ENCODE measurements around the gene KMT5B.

The KMT5B gene

DNA sequence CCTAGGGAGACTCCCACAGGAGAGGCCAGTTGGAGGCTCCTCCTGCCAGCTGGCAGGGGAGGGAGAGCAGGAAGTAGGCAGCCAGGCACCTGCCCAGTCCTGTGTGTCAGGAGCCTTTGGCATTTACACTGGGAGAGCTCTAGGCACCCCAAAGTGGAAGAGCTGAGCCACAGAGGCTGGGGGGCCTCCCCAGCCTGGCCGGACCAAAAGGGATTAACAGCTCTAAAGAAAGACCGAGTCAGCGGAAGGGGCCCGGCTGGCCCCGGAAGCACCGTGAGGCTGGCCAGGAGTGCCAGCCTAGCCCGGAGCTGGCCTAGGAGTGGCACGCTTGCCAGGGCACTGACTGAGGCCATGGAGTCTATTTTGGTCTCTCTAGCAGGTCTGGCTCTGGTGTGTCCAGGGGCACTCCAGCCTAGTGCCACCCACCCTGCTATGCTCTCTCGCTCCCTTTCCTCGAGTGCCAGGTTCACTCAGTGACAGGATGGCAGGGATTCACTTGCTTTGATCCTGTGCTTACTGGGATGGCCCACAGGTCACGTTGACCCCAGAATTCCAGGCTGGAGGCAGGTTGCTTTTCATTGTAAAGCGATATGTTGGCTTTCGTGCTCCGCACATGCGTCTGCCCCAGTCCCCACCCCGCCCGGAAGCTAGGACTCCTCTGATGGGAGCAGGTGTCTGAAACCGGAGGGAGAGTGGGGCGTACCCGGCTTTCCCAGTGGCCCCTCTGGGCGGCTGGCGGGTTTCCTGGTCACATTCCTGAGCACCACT lies 3.3 kb upstream of the KMT5B start:
- no peak for DNase-seq (ENCODE audit: low read depth, low spot score)
- TF ChIP-seq, protein P1, sequence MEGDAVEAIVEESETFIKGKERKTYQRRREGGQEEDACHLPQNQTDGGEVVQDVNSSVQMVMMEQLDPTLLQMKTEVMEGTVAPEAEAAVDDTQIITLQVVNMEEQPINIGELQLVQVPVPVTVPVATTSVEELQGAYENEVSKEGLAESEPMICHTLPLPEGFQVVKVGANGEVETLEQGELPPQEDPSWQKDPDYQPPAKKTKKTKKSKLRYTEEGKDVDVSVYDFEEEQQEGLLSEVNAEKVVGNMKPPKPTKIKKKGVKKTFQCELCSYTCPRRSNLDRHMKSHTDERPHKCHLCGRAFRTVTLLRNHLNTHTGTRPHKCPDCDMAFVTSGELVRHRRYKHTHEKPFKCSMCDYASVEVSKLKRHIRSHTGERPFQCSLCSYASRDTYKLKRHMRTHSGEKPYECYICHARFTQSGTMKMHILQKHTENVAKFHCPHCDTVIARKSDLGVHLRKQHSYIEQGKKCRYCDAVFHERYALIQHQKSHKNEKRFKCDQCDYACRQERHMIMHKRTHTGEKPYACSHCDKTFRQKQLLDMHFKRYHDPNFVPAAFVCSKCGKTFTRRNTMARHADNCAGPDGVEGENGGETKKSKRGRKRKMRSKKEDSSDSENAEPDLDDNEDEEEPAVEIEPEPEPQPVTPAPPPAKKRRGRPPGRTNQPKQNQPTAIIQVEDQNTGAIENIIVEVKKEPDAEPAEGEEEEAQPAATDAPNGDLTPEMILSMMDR (IDR thresholded peaks at IDR 0.05; ENCODE audit: low read depth, low read length): no peak
- no peak overlapping the region for H3K4me3 ChIP-seq (ENCODE audit: low read depth, low read length)
- in situ Hi-C loops (cut with HindIII; ENCODE audit: low sequenced_read_pairs): no loop called here

DNA sequence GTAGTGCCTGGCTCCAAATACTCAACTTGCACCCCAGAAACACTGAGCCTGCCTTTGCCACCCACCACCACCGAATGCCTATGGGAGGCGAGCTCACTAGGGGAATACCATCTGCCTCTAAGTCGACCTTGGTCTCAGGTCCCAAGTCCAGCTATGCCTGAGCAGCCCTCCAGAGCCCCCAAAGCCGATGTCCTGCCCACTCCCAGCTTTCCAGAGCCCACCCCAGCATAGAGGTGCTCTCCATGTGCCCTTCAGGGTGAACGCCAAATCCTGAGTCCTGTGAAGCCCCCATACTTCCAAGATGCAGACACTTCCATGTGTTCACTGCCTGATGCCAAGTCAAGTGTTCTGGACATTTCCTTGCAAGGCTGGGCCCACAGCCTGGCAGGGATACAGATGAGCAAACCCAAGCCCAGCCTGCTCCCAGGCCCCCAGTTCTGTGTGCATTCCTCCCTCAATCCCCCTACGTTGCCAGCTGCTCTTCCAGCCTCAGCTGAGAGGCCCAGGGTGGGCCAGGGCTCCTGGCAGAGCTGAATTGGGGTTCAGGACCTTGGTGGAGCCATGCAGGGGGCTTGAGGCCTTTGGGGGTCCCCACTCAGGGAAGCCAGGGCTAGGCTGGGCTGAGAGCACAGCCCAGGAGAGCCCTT lies 2.6 kb upstream of the KMT5B start:
- in situ Hi-C loops (cut with HindIII; ENCODE audit: low sequenced_read_pairs): no loop called here
- TF ChIP-seq, protein P1 (IDR thresholded peaks at IDR 0.05; ENCODE audit: low read depth, low read length): no peak
- DNase-seq (ENCODE audit: low read depth, low spot score): no peak
- H3K4me3 ChIP-seq (ENCODE audit: low read depth, low read length): no peak overlapping the region

- no peak overlapping the region for H3K4me3 ChIP-seq (ENCODE audit: low read depth, low read length)
- TF ChIP-seq, protein P1 (IDR thresholded peaks at IDR 0.05; ENCODE audit: low read depth, low read length): no peak
- no peak for DNase-seq (ENCODE audit: low read depth, low spot score)
- in situ Hi-C loops (cut with HindIII; ENCODE audit: low sequenced_read_pairs): no loop called here
These were observed 2.0 kb upstream of the KMT5B start for GRCh38 chr11:68215087-68215445.

DNA sequence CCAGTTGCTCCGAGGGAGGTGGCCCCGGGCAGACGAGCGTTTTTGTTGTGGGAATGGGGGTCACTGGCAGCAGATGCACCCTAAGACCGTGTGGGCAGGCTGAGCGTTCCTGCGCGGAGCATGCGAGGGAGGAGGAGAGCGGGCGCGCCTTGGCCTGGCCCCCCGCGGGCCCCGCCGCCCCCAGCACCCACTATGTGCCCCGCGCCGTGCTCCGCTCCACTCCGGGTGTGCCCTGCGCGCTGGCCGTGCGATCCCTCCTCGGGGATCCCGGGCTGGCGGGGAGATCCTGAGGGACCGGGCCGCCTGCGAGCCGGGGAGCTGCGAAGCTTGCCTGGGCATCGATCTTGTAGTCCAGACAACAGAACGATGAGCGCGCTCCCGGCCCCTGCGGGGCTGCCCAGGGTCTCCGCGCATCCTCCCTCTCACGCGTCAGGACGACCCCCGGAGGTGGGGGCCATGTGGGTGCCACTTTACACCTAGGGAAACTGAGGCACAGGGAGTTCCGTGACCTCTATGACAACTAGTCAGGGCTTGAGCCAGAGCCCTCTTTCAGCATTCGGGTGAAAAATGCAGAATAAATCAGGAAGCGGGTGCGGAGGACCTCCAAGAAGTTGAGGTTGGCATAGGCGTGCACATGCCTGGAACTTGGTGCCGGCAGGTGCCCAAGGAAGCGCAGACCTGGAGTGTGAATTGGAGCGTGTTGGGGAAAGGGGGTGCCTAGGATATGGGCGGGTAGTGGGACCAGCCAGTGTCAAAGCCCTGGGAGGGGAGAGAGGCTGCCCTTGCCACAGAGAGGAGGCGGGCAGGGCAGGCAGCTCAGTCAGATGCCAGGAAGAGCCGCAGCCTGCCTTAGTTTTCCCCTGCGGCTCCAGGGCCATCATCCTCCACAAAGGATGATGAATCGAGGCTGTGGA lies 1.3 kb upstream of the KMT5B start:
- in situ Hi-C loops (cut with HindIII; ENCODE audit: low sequenced_read_pairs): no loop called here
- DNase-seq (ENCODE audit: low read depth, low spot score): no peak

DNA sequence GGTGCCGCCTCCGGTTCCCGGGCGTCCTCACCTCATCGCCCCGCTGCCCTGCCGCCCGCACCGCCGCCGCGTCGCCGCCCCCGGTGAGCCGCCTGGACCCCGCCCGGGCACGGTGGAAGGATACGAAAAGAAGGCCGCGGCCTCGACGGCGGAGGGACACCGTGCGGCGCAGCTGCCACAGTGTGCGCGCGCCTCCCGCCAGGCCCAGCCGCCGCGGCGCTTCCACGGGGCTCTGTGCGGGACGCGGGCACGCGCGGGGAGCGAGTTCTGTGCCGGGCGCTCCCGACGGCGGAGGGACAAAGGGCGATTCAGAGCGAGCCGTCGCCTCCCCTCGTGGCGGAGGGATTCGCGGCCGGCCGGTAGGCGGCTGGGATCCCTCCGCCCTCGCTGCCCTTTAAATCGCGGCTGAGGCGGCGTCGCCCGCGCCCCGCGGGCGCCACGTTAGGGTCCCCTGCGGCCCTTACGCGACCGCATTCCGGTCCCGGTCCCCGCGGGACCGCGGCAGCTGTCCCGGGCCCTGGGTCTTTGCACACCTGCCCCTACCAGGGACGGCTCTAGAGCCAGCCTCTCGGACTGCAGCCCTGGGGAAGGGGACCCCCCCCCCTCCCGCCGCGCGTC lies 568 bp upstream of the KMT5B start:
- H3K4me3 ChIP-seq (ENCODE audit: low read depth, low read length): peak overlapping the region; percentile 82
- TF ChIP-seq, protein P1 (IDR thresholded peaks at IDR 0.05; ENCODE audit: low read depth, low read length): no peak
- DNase-seq (ENCODE audit: low read depth, low spot score): peak; percentile 97
- in situ Hi-C loops (cut with HindIII; ENCODE audit: low sequenced_read_pairs): no loop called here

More for the DNA sequence above, 1.3 kb upstream of the KMT5B start:
- peak overlapping the region; percentile 82 for H3K4me3 ChIP-seq (ENCODE audit: low read depth, low read length)
- TF ChIP-seq, protein P1 (IDR thresholded peaks at IDR 0.05; ENCODE audit: low read depth, low read length): no peak

Measured in astrocyte of the spinal cord (primary cell).